Activated T-helper 2 cell treated with anti-CD3 and anti-CD28 coated beads, Interferon-gamma antibody, Interleukin-2, Interleukin-4, amounts not matched to agents 10 μg/mL and 5 μg/mL and 100 μg/mL, durations not matched to agents 14 hours and 24 hours and 36 hours (primary cell): Measurements from ENCODE around the gene DOCK11. TPM values are rescaled to one million over a fixed set of nuclear protein-coding genes. Genes with fewer than 3 reads are reported as not detected.

Experiments
- DNase-seq: peaks from one replicate; pipeline ENCODE4 v3.0.0; 2021; ENCODE audit warnings: low spot score
- H3K27ac Mint-ChIP-seq: one replicate; pipeline ENCODE4 v1.8.0; 2021; ENCODE audit warnings: mixed read lengths
- H3K27me3 Mint-ChIP-seq: one replicate; pipeline ENCODE4 v1.8.0; 2021; ENCODE audit warnings: low read depth, mixed read lengths
- H3K36me3 Mint-ChIP-seq: one replicate; pipeline ENCODE4 v1.8.0; 2021; ENCODE audit warnings: low read depth, mixed read lengths
- H3K4me1 Mint-ChIP-seq: one replicate; pipeline ENCODE4 v1.8.0; 2021; ENCODE audit warnings: low read depth, mixed read lengths
- H3K4me3 Mint-ChIP-seq: one replicate; pipeline ENCODE4 v1.8.0; 2021; ENCODE audit warnings: low read depth, mild to moderate bottlenecking, moderate library complexity, mixed read lengths
- H3K9me3 Mint-ChIP-seq: one replicate; pipeline ENCODE4 v1.8.0; 2021; ENCODE audit warnings: mixed read lengths
- intact Hi-C: fragments of 100-400 bp; cut with micrococcal nuclease; formaldehyde crosslinking; loops from one replicate; pipeline ENCODE4 v1.15.1; 2023
- total RNA-seq: library from RNA; stranded (reverse); gene quantifications from 2 replicates; pipeline ENCODE4 v1.2.3, GENCODE V29; 2022

DOCK11 gene
- total RNA-seq, 1 donor from 2014 or later, result 31.8 TPM

GRCh38 chrX:118525174-118525730 is 29.6 kb downstream of the DOCK11 start:
- intact Hi-C loops, result no loop called here
- H3K9me3 Mint-ChIP-seq, result no peaks in the 10 kb centered on the region

GRCh38 chrX:118526149-118526548 is 30.5 kb downstream of the DOCK11 start:
- peaks cover 55% of the 10 kb centered on the region for H3K4me1 Mint-ChIP-seq
- no peak for DNase-seq
- H3K36me3 Mint-ChIP-seq, result peaks cover 27% of the 10 kb centered on the region
- H3K4me3 Mint-ChIP-seq, result no peak overlapping the region
- peak overlapping the region; percentile 81 for H3K27ac Mint-ChIP-seq
- H3K9me3 Mint-ChIP-seq, result no peaks in the 10 kb centered on the region
- no peaks in the 10 kb centered on the region for H3K27me3 Mint-ChIP-seq
- intact Hi-C loops, result no loop called here

More at GRCh38 chrX:118525174-118525730, 29.6 kb downstream of the DOCK11 start:
- H3K4me3 Mint-ChIP-seq, result no peak overlapping the region
- DNase-seq, result no peak
- H3K27me3 Mint-ChIP-seq, result no peaks in the 10 kb centered on the region
- H3K27ac Mint-ChIP-seq, result peak overlapping the region; percentile 21
- peaks cover 55% of the 10 kb centered on the region for H3K4me1 Mint-ChIP-seq
- H3K36me3 Mint-ChIP-seq, result peaks cover 26% of the 10 kb centered on the region

- Mint-ChIP-seq H3K9me3 (no peaks in the 10 kb centered on the region), H3K36me3 (peaks cover 33% of the 10 kb centered on the region), H3K4me3 (peak overlapping the region; percentile 91), H3K27ac (peak overlapping the region; percentile 98), H3K4me1 (peaks cover 51% of the 10 kb centered on the region), H3K27me3 (no peaks in the 10 kb centered on the region)
- intact Hi-C loops, result loop anchor here (1.0 to 2.0 kb wide), 3 partner anchors 8 to 181 kb away; partner anchors contain the start of genes DOCK11 and WDR44
- peak; percentile 51 for DNase-seq
Measured at GRCh38 chrX:118528071-118528737, 32.6 kb downstream of the DOCK11 start.

DNA sequence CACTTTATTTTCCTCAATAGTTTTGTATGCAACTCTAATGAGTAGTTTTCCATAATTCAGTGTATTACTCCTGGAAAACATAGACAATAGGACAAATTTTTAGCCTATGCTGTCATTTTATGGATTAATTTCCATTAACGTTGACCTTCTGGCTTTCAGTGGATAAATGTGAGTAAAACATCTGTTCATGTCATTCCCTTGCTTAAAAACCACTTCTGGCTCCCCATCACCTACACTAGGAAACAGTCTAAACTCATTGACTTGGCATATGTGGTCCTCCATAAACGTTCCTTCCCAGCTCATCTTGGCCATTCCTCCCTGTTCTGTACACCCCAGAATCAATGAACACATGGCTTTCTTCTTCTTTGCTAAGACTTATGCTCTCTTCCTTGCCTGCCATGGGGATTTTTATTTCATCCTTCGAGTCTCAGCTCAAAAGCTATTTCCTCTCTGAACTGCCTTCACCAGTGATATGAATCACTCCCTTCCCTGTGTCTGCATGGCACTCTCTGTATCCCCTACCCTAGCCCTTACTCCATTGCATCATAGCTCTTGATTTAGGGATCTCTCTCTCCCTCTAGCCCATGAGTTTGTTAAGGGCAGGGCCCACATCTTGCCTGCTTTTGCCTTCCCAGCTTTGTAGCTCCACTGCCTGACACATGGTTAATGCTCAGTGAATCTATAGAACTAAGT is 34.8 kb downstream of the DOCK11 start:
- no peak for DNase-seq
- peak overlapping the region; percentile 75 for H3K27ac Mint-ChIP-seq

DNA sequence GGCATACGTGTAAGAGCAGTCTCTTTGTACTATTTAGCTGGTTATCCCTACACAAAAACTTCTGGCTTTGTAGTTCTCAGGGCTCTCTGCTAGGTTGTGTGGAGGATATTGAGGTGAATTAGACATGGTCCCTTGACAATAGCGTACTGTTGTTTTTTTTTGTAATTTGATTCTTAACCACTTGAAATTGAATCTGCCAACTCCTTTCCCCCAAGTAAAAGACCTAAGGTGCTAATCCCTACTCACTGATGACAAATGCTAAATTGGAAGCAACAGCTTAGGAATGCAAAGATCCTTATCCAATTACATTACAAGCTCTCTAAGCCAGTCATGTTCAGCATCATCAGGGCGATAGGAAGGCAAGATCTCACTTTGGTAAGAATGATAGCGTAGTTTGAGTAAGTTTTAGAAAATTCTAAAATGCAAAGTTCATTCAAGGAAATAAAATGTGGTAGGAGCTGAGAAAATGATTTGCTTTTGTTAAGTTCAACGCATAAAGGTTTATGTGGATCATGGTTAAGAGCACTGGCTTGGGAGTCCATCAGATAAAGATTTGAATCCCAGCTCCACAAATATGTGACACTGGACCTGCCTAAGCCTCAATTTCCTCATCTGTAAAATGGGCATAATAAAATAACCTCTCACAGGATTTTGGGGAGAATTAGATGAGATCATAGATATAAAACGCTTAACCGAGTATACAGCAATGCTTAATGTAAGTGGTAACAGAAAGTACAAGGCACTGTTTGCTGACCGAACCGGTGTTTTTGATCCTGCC is 39.3 kb downstream of the DOCK11 start:
- peak overlapping the region; percentile 98 for H3K27ac Mint-ChIP-seq

More for the DNA sequence above, 34.8 kb downstream of the DOCK11 start:
- Mint-ChIP-seq H3K27me3 (no peaks in the 10 kb centered on the region), H3K9me3 (no peaks in the 10 kb centered on the region), H3K36me3 (peaks cover 23% of the 10 kb centered on the region), H3K4me3 (peak overlapping the region; percentile 27), H3K4me1 (peaks cover 52% of the 10 kb centered on the region)
- intact Hi-C loops, result no loop called here

GRCh38 chrX:118536204-118536603 is 40.6 kb downstream of the DOCK11 start:
- Mint-ChIP-seq H3K27me3 (no peaks in the 10 kb centered on the region), H3K4me1 (peaks cover 51% of the 10 kb centered on the region), H3K36me3 (peaks cover 14% of the 10 kb centered on the region), H3K9me3 (no peaks in the 10 kb centered on the region), H3K4me3 (peak overlapping the region; percentile 59), H3K27ac (peak overlapping the region; percentile 98)
- intact Hi-C loops, result loop anchor here (1.0 to 2.0 kb wide), 3 partner anchors 8 to 39 kb away; no protein-coding TSS in a partner anchor
- no peak for DNase-seq

More for the DNA sequence above, 39.3 kb downstream of the DOCK11 start:
- DNase-seq, result no peak
- H3K36me3 Mint-ChIP-seq, result peaks cover 23% of the 10 kb centered on the region
- intact Hi-C loops, result no loop called here
- H3K27me3 Mint-ChIP-seq, result no peaks in the 10 kb centered on the region
- no peaks in the 10 kb centered on the region for H3K9me3 Mint-ChIP-seq
- H3K4me1 Mint-ChIP-seq, result peaks cover 57% of the 10 kb centered on the region
- H3K4me3 Mint-ChIP-seq, result no peak overlapping the region

DNA sequence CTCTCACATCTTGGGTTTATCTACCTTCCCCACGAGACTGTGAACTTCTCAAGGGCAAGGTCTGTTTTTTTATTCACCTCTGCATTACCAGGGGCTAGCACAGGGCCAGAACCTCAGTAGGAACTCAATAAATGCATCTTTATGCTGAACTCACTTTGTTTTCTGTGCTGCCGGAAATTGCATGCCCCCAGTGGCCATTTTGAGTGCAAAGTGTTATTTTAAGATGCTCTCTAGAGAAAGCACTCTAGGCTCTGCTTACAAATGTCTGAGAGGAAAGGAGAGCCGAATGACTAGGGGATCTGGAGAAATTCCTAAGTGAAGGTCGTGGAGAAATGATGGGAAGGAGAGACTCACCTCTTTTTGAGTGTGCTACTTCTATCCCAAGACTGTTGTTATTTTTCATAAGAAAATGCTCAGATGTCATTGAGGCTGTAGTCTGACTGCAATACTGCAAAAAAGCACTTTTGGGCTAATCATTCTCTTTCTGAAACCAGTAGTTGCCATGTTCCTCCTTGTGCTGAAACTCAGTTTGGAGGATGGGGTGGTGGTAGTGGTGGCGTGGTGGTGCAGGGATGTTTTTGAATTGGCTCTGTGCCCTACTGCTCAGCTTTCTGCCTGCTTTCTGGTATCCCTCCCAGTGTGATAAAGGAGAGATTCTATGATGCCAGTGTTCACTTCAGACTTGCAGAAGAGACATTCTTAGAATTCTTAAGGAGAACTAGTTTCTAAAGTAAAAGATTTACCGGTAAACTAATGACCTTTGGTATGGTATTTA is 41.3 kb downstream of the DOCK11 start:
- Mint-ChIP-seq H3K36me3 (peaks cover 12% of the 10 kb centered on the region), H3K4me3 (peak overlapping the region; percentile 59), H3K27me3 (no peaks in the 10 kb centered on the region), H3K4me1 (peaks cover 52% of the 10 kb centered on the region), H3K27ac (peak overlapping the region; percentile 98), H3K9me3 (no peaks in the 10 kb centered on the region)
- intact Hi-C loops, result loop anchor here (1.0 to 2.0 kb wide), 3 partner anchors 9 to 40 kb away; no protein-coding TSS in a partner anchor
- peak; percentile 23 for DNase-seq

GRCh38 chrX:118538386-118538785 is 42.8 kb downstream of the DOCK11 start:
- no peaks in the 10 kb centered on the region for H3K27me3 Mint-ChIP-seq
- peaks cover 49% of the 10 kb centered on the region for H3K4me1 Mint-ChIP-seq
- intact Hi-C loops, result no loop called here

GRCh38 chrX:118540342-118540741 is 44.7 kb downstream of the DOCK11 start:
- H3K4me1 Mint-ChIP-seq, result peaks cover 31% of the 10 kb centered on the region
- intact Hi-C loops, result no loop called here
- no peaks in the 10 kb centered on the region for H3K27me3 Mint-ChIP-seq
- no peak overlapping the region for H3K4me3 Mint-ChIP-seq
- DNase-seq, result no peak
- H3K9me3 Mint-ChIP-seq, result no peaks in the 10 kb centered on the region
- H3K36me3 Mint-ChIP-seq, result peaks cover 16% of the 10 kb centered on the region
- no peak overlapping the region for H3K27ac Mint-ChIP-seq

More at GRCh38 chrX:118538386-118538785, 42.8 kb downstream of the DOCK11 start:
- Mint-ChIP-seq H3K36me3 (peaks cover 7% of the 10 kb centered on the region), H3K27ac (peak overlapping the region; percentile 85), H3K9me3 (no peaks in the 10 kb centered on the region), H3K4me3 (no peak overlapping the region)
- no peak for DNase-seq

DNA sequence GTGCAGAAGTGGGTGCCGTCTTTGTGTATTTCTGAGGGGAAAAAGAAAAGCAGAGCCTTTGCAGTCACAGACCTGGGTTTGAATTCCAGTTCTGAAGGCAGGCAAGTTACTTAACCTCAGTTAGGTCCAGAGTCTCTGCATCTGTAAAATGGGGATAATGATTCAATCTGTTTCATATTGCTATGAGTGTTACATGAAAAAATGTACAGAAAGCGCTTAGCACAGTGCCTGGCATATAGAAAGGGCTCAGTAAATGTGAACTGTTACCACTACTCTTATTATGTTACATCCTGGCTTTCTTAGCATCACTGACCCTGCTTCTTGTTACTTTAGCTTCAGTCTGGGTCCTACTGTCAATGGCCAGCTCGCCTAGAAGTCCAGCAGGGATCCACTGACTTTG is 45.9 kb downstream of the DOCK11 start:
- Mint-ChIP-seq H3K4me3 (no peak overlapping the region), H3K4me1 (peaks cover 23% of the 10 kb centered on the region), H3K27me3 (no peaks in the 10 kb centered on the region), H3K36me3 (peaks cover 25% of the 10 kb centered on the region), H3K27ac (no peak overlapping the region), H3K9me3 (no peaks in the 10 kb centered on the region)
- intact Hi-C loops, result no loop called here
- DNase-seq, result no peak

- H3K27me3 Mint-ChIP-seq, result no peaks in the 10 kb centered on the region
- no peak for DNase-seq
- H3K4me3 Mint-ChIP-seq, result no peak overlapping the region
- intact Hi-C loops, result no loop called here
- no peaks in the 10 kb centered on the region for H3K9me3 Mint-ChIP-seq
- H3K4me1 Mint-ChIP-seq, result peaks cover 10% of the 10 kb centered on the region
- H3K27ac Mint-ChIP-seq, result no peak overlapping the region
- H3K36me3 Mint-ChIP-seq, result peaks cover 33% of the 10 kb centered on the region
Measured at GRCh38 chrX:118545510-118545909, 49.9 kb downstream of the DOCK11 start.

GRCh38 chrX:118548841-118549240 is 53.2 kb downstream of the DOCK11 start:
- Mint-ChIP-seq H3K9me3 (no peaks in the 10 kb centered on the region), H3K27me3 (no peaks in the 10 kb centered on the region), H3K36me3 (peaks cover 38% of the 10 kb centered on the region), H3K27ac (no peak overlapping the region), H3K4me3 (no peak overlapping the region), H3K4me1 (peaks cover 7% of the 10 kb centered on the region)
- DNase-seq, result no peak
- intact Hi-C loops, result no loop called here
